ENCODE results near the gene SIGLEC12. TPM values are rescaled to one million over a fixed set of nuclear protein-coding genes. Genes with fewer than 3 reads are reported as not detected.

SIGLEC12 gene
- total and polyA plus RNA-seq, 7 experiments from 2014 or later, result 0.09 to 0.29 (median 0.24) TPM; not detected in 3

GRCh38 chr19:51547397-51548212 lies 46.0 kb upstream of the SIGLEC12 start:
- H3K36me3 ChIP-seq (ENCODE audit: control insufficient read depth in 2 of 3, insufficient read depth in 3 of 3, low read length in 3 of 3), result no peaks in the 10 kb centered on the region
- no peaks in the 10 kb centered on the region for H3K4me1 ChIP-seq (ENCODE audit: control insufficient read depth in 2 of 2, insufficient read depth in 2 of 2, low read length in 2 of 2)
- peak overlapping the region in 1 of 9 donors; percentile 54 for H3K27ac Mint-ChIP-seq
- peaks cover 26 to 72% (median 55%) of the 10 kb centered on the region in 5 donors for H3K27me3 Mint-ChIP-seq
- peaks cover 8 to 40% (median 10%) of the 10 kb centered on the region in 7 donors for H3K4me1 Mint-ChIP-seq
- ChIA-PET POLR2A (no interaction called here), CTCF (interaction anchor here (1.3 kb wide), 1 partner anchor 34 kb away, joined by 3 read pairs; no protein-coding TSS in a partner anchor)
- peaks cover 0 to 12% (median 0%) of the 10 kb centered on the region in 5 donors for H3K36me3 Mint-ChIP-seq
- ATAC-seq (no peak), DNase-seq (peak in 1 of 9 donors; percentile 10)
- no peak overlapping the region for H3K27ac ChIP-seq (ENCODE audit: low read depth, low read length)
- intact Hi-C loops (cut with micrococcal nuclease), result no loop called here
- H3K4me3 Mint-ChIP-seq, result peak overlapping the region in 1 of 10 donors; percentile 37
- H3K9me3 Mint-ChIP-seq, result peaks cover 0 to 9% (median 2%) of the 10 kb centered on the region in 11 donors
- H3K27me3 ChIP-seq (ENCODE audit: control insufficient read depth in 2 of 2, insufficient read depth in 2 of 2, low read length in 2 of 2), result peaks cover 0 to 3% of the 10 kb centered on the region in 2 donors
- no peaks in the 10 kb centered on the region for H3K9me3 ChIP-seq (ENCODE audit: control insufficient read depth in 2 of 3, low read length in 3 of 3)
- H3K4me3 ChIP-seq (ENCODE audit: low read length), result no peak overlapping the region

- peaks cover 4 to 36% (median 7%) of the 10 kb centered on the region in 7 donors for H3K4me1 Mint-ChIP-seq
- Histone ChIP-seq H3K9me3 (ENCODE audit: control insufficient read depth in 2 of 3, low read length in 3 of 3) (no peaks in the 10 kb centered on the region), H3K27ac (ENCODE audit: low read depth, low read length) (no peak overlapping the region), H3K36me3 (ENCODE audit: control insufficient read depth in 2 of 3, insufficient read depth in 3 of 3, low read length in 3 of 3) (no peaks in the 10 kb centered on the region), H3K27me3 (ENCODE audit: control insufficient read depth in 2 of 2, insufficient read depth in 2 of 2, low read length in 2 of 2) (no peaks in the 10 kb centered on the region), H3K4me3 (ENCODE audit: low read length) (no peak overlapping the region), H3K4me1 (ENCODE audit: control insufficient read depth in 2 of 2, insufficient read depth in 2 of 2, low read length in 2 of 2) (no peaks in the 10 kb centered on the region)
- peak overlapping the region in 1 of 9 donors; percentile 56 for H3K27ac Mint-ChIP-seq
- peaks cover 0 to 6% (median 2%) of the 10 kb centered on the region in 11 donors for H3K9me3 Mint-ChIP-seq
- peak in 1 of 9 donors; percentile 22 for DNase-seq
- H3K4me3 Mint-ChIP-seq, result peak overlapping the region in 1 of 10 donors; percentile 37
- ATAC-seq, result peak; percentile 81
- CTCF ChIA-PET, result interaction anchor here (1.3 kb wide), 1 partner anchor 33 kb away, joined by 3 read pairs; no protein-coding TSS in a partner anchor
- POLR2A ChIA-PET, result no interaction called here
- peaks cover 25 to 73% (median 53%) of the 10 kb centered on the region in 5 donors for H3K27me3 Mint-ChIP-seq
- H3K36me3 Mint-ChIP-seq, result peaks cover 0 to 8% (median 0%) of the 10 kb centered on the region in 5 donors
- intact Hi-C loops (cut with micrococcal nuclease), result no loop called here
These were observed 45.2 kb upstream of the SIGLEC12 start for GRCh38 chr19:51546650-51547396.

DNA sequence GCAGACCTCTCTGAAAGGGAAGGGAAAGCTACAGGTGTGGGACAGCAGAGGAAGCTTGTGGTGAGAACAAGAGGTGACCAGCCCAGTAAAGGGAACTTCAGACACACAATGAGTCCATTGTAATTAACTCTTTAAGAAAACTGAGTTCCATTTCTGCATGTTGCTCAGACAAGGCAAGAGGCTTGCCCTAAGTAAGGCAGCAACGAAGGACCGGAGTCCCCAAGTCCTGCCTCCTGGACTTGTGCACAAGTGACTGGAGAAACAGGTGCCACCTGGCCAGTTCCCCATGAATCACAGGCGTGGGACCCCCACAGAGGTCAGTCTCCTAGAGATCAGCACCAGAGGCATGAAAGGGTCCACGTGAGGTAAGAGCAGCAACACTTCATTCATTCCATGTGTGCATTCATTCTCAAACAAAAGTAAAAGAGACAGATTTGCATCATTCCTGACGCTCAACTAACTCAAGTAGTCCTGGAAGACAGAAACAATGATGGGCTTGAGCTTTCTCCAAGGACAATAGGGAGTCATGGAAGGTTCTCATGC lies 44.6 kb upstream of the SIGLEC12 start:
- intact Hi-C loops (cut with micrococcal nuclease), result no loop called here
- H3K27ac Mint-ChIP-seq, result no peak overlapping the region
- Histone ChIP-seq H3K4me1 (ENCODE audit: control insufficient read depth in 2 of 2, insufficient read depth in 2 of 2, low read length in 2 of 2) (no peaks in the 10 kb centered on the region), H3K36me3 (ENCODE audit: control insufficient read depth in 2 of 3, insufficient read depth in 3 of 3, low read length in 3 of 3) (no peaks in the 10 kb centered on the region), H3K4me3 (ENCODE audit: low read length) (no peak overlapping the region), H3K9me3 (ENCODE audit: control insufficient read depth in 2 of 3, low read length in 3 of 3) (no peaks in the 10 kb centered on the region), H3K27me3 (ENCODE audit: control insufficient read depth in 2 of 2, insufficient read depth in 2 of 2, low read length in 2 of 2) (no peaks in the 10 kb centered on the region), H3K27ac (ENCODE audit: low read depth, low read length) (no peak overlapping the region)
- ATAC-seq, result no peak
- peaks cover 31 to 73% (median 53%) of the 10 kb centered on the region in 5 donors for H3K27me3 Mint-ChIP-seq
- H3K4me1 Mint-ChIP-seq, result peaks cover 0 to 30% (median under 1%) of the 10 kb centered on the region in 7 donors
- peaks cover 0 to 3% (median 0%) of the 10 kb centered on the region in 5 donors for H3K36me3 Mint-ChIP-seq
- DNase-seq, result no peak
- CTCF ChIA-PET, result no interaction called here
- H3K4me3 Mint-ChIP-seq, result peak overlapping the region in 1 of 10 donors; percentile 37
- POLR2A ChIA-PET, result no interaction called here
- peaks cover 0 to 3% (median 0%) of the 10 kb centered on the region in 11 donors for H3K9me3 Mint-ChIP-seq

DNA sequence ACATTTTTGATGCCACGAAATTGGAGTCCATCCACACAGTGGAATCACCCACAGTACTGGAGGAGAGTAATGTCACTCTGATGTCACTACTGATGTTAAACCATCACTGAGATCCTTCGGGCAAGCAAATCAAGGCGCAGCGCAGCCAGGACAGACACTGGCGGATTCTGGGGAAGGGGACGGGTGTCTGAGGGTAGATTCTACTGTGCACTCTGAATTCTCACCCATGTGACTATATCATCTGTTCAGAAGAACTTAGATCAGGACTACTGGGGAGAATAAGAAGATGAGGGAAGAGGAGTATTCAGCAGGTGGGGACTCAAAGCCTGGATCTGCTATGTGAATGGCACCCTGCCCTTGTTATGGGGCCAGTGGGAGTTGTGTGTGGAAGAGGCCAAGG lies 42.4 kb upstream of the SIGLEC12 start:
- intact Hi-C loops (cut with micrococcal nuclease), result no loop called here
- H3K9me3 ChIP-seq (ENCODE audit: control insufficient read depth in 2 of 3, low read length in 3 of 3), result no peaks in the 10 kb centered on the region
- H3K27ac ChIP-seq (ENCODE audit: low read depth, low read length), result no peak overlapping the region
- H3K27me3 ChIP-seq (ENCODE audit: control insufficient read depth in 2 of 2, insufficient read depth in 2 of 2, low read length in 2 of 2), result no peaks in the 10 kb centered on the region
- Mint-ChIP-seq H3K27me3 (peaks cover 37 to 72% (median 55%) of the 10 kb centered on the region in 5 donors), H3K4me1 (peaks cover 0 to 24% (median 0%) of the 10 kb centered on the region in 7 donors), H3K9me3 (peaks cover 0 to 3% (median 0%) of the 10 kb centered on the region in 11 donors), H3K36me3 (peaks cover 0 to 3% (median 0%) of the 10 kb centered on the region in 5 donors), H3K27ac (no peak overlapping the region), H3K4me3 (no peak overlapping the region)
- no peak overlapping the region for H3K4me3 ChIP-seq (ENCODE audit: low read length)
- ATAC-seq (no peak), DNase-seq (no peak)
- CTCF ChIA-PET, result no interaction called here
- POLR2A ChIA-PET, result no interaction called here
- H3K36me3 ChIP-seq (ENCODE audit: control insufficient read depth in 2 of 3, insufficient read depth in 3 of 3, low read length in 3 of 3), result no peaks in the 10 kb centered on the region
- H3K4me1 ChIP-seq (ENCODE audit: control insufficient read depth in 2 of 2, insufficient read depth in 2 of 2, low read length in 2 of 2), result no peaks in the 10 kb centered on the region

- Mint-ChIP-seq H3K27me3 (peaks cover 36 to 70% (median 57%) of the 10 kb centered on the region in 5 donors), H3K27ac (no peak overlapping the region), H3K4me1 (peaks cover 0 to 15% (median 0%) of the 10 kb centered on the region in 7 donors), H3K9me3 (peaks cover 0 to 6% (median 0%) of the 10 kb centered on the region in 11 donors), H3K36me3 (peaks cover 0 to 3% (median 0%) of the 10 kb centered on the region in 5 donors), H3K4me3 (no peak overlapping the region)
- ChIA-PET POLR2A (no interaction called here), CTCF (no interaction called here)
- no peak overlapping the region for H3K27ac ChIP-seq (ENCODE audit: low read depth, low read length)
- H3K4me1 ChIP-seq (ENCODE audit: control insufficient read depth in 2 of 2, insufficient read depth in 2 of 2, low read length in 2 of 2), result no peaks in the 10 kb centered on the region
- H3K36me3 ChIP-seq (ENCODE audit: control insufficient read depth in 2 of 3, insufficient read depth in 3 of 3, low read length in 3 of 3), result no peaks in the 10 kb centered on the region
- ATAC-seq (no peak), DNase-seq (no peak)
- H3K27me3 ChIP-seq (ENCODE audit: control insufficient read depth in 2 of 2, insufficient read depth in 2 of 2, low read length in 2 of 2), result no peaks in the 10 kb centered on the region
- intact Hi-C loops (cut with micrococcal nuclease), result no loop called here
- H3K4me3 ChIP-seq (ENCODE audit: low read length), result no peak overlapping the region
- H3K9me3 ChIP-seq (ENCODE audit: control insufficient read depth in 2 of 3, low read length in 3 of 3), result no peaks in the 10 kb centered on the region
These were observed 41.1 kb upstream of the SIGLEC12 start for GRCh38 chr19:51542699-51543098.

GRCh38 chr19:51541458-51542357 lies 40.1 kb upstream of the SIGLEC12 start:
- no peak for DNase-seq
- no peaks in the 10 kb centered on the region for H3K4me1 ChIP-seq (ENCODE audit: control insufficient read depth in 2 of 2, insufficient read depth in 2 of 2, low read length in 2 of 2)
- H3K27ac ChIP-seq (ENCODE audit: low read depth, low read length), result no peak overlapping the region
- Mint-ChIP-seq H3K4me1 (peaks cover 0 to 5% (median 0%) of the 10 kb centered on the region in 7 donors), H3K9me3 (peaks cover 0 to 8% (median under 1%) of the 10 kb centered on the region in 11 donors), H3K27me3 (peaks cover 32 to 68% (median 60%) of the 10 kb centered on the region in 5 donors), H3K27ac (no peak overlapping the region), H3K4me3 (no peak overlapping the region), H3K36me3 (peaks cover 0 to under 1% (median 0%) of the 10 kb centered on the region in 5 donors)
- CTCF ChIA-PET, result no interaction called here
- H3K36me3 ChIP-seq (ENCODE audit: control insufficient read depth in 2 of 3, insufficient read depth in 3 of 3, low read length in 3 of 3), result no peaks in the 10 kb centered on the region
- POLR2A ChIA-PET, result interaction anchor here (0.5 kb wide), 1 partner anchor 39 kb away, joined by 4 read pairs; no protein-coding TSS in a partner anchor
- intact Hi-C loops (cut with micrococcal nuclease), result no loop called here
- H3K9me3 ChIP-seq (ENCODE audit: control insufficient read depth in 2 of 3, low read length in 3 of 3), result no peaks in the 10 kb centered on the region
- ATAC-seq, result no peak
- H3K27me3 ChIP-seq (ENCODE audit: control insufficient read depth in 2 of 2, insufficient read depth in 2 of 2, low read length in 2 of 2), result no peaks in the 10 kb centered on the region
- H3K4me3 ChIP-seq (ENCODE audit: low read length), result no peak overlapping the region
